GM12891 (cell line): ENCODE data around the gene ENG.

Experiments used
- POLR2A ChIP-seq: IDR thresholded peaks from 2 replicates; pipeline ENCODE4 v1.6.1; 2011; ENCODE audit warnings: low read depth, low read length, control low read depth
- TAF1 ChIP-seq: IDR thresholded peaks from 2 replicates; pipeline ENCODE4 v1.6.1; 2011; ENCODE audit warnings: low read depth, low read length, control low read depth

DNA sequence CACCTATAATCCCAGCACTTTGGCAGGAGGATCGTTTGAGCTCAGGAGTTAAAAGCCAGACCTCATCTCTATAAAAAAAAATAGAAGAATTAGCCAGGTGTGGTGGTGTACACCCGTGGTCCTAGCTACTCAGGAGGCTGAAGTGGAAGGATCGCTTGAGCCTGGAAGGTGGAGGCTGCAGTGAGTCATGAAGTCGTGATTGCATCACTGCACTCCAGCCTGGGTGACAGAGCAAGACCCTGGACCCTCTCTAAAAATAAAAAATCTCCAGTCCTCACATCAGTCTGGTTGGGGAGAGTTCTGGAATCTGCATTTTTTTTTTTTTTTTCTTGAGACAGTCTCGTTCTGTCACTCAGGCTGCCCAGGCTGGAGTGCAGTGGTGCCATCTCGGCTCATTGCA lies 42.4 kb downstream of the ENG start:
- no peak for TF ChIP-seq TAF1
- no peak for TF ChIP-seq POLR2A
